HUES64 (cell line): ENCODE measurements around the gene PADI4.

Experiments
- H3K27ac ChIP-seq: 2 replicates; pipeline ENCODE4 v1.7.0; 2013; ENCODE audit warnings: low read depth, low read length, inconsistent platforms
- H3K27me3 ChIP-seq: 2 replicates; pipeline ENCODE4 v1.6.1; 2013; ENCODE audit warnings: mild to moderate bottlenecking, low read length; ENCODE audit not compliant: insufficient read depth
- H3K36me3 ChIP-seq: 2 replicates; pipeline ENCODE4 v1.6.1; 2013; ENCODE audit warnings: mild to moderate bottlenecking, low read length; ENCODE audit not compliant: insufficient read depth
- H3K4me1 ChIP-seq: 2 replicates; pipeline ENCODE4 v1.6.1; 2013; ENCODE audit warnings: mild to moderate bottlenecking, low read length, moderate library complexity; ENCODE audit not compliant: insufficient read depth
- H3K4me3 ChIP-seq: 2 replicates; pipeline ENCODE4 v1.5.1; 2013; ENCODE audit warnings: mild to moderate bottlenecking, low read length, moderate library complexity
- H3K9ac ChIP-seq: 2 replicates; pipeline ENCODE4 v1.6.1; 2013; ENCODE audit warnings: mild to moderate bottlenecking, low read depth, low read length
- H3K9me3 ChIP-seq: 2 replicates; pipeline ENCODE4 v1.6.1; 2013; ENCODE audit warnings: low read depth, low read length; ENCODE audit not compliant: insufficient read depth
- WGBS: fragments of 150-250, 120-280 bp; methylation state at CpG from one replicate; pipeline ENCODE4 v1.1.7; 2013; ENCODE audit warnings: missing lambda C conversion rate; 5-methylcytosine and 5-hydroxymethylcytosine counted together

PADI4 gene

GRCh38 chr1:17287130-17287776 is 20.7 kb upstream of the PADI4 start:
- no peaks in the 10 kb centered on the region for H3K9me3 ChIP-seq
- H3K9ac ChIP-seq = no peak overlapping the region
- no peaks in the 10 kb centered on the region for H3K4me1 ChIP-seq
- H3K36me3 ChIP-seq = no peaks in the 10 kb centered on the region
- no peaks in the 10 kb centered on the region for H3K27me3 ChIP-seq
- no peak overlapping the region for H3K27ac ChIP-seq
- WGBS = 85% methylated on average over 5 of the region's 5 CpGs
- H3K4me3 ChIP-seq = no peak overlapping the region

- H3K27me3 ChIP-seq = no peaks in the 10 kb centered on the region
- no peak overlapping the region for H3K4me3 ChIP-seq
- no peak overlapping the region for H3K9ac ChIP-seq
- H3K27ac ChIP-seq = no peak overlapping the region
- H3K36me3 ChIP-seq = no peaks in the 10 kb centered on the region
- H3K9me3 ChIP-seq = no peaks in the 10 kb centered on the region
- no peaks in the 10 kb centered on the region for H3K4me1 ChIP-seq
- WGBS = 88% methylated on average over 2 of the region's 2 CpGs
These were observed 18.3 kb upstream of the PADI4 start for GRCh38 chr1:17289721-17290120.

GRCh38 chr1:17290553-17290952 is 17.4 kb upstream of the PADI4 start:
- Histone ChIP-seq H3K9me3 (no peaks in the 10 kb centered on the region), H3K27me3 (no peaks in the 10 kb centered on the region), H3K36me3 (no peaks in the 10 kb centered on the region), H3K4me3 (no peak overlapping the region), H3K4me1 (no peaks in the 10 kb centered on the region), H3K27ac (no peak overlapping the region), H3K9ac (no peak overlapping the region)
- 98% methylated on average over 3 of the region's 3 CpGs for WGBS

GRCh38 chr1:17292299-17293160 is 15.5 kb upstream of the PADI4 start:
- 82% methylated on average over 7 of the region's 7 CpGs for WGBS
- no peaks in the 10 kb centered on the region for H3K4me1 ChIP-seq
- H3K9me3 ChIP-seq = no peaks in the 10 kb centered on the region
- H3K27me3 ChIP-seq = no peaks in the 10 kb centered on the region
- no peaks in the 10 kb centered on the region for H3K36me3 ChIP-seq
- no peak overlapping the region for H3K9ac ChIP-seq
- H3K27ac ChIP-seq = no peak overlapping the region
- H3K4me3 ChIP-seq = no peak overlapping the region

GRCh38 chr1:17293681-17294425 is 14.1 kb upstream of the PADI4 start:
- 82% methylated on average over 13 of the region's 14 CpGs for WGBS
- no peaks in the 10 kb centered on the region for H3K27me3 ChIP-seq
- no peaks in the 10 kb centered on the region for H3K36me3 ChIP-seq
- no peaks in the 10 kb centered on the region for H3K4me1 ChIP-seq
- H3K4me3 ChIP-seq = no peak overlapping the region
- no peak overlapping the region for H3K9ac ChIP-seq
- H3K9me3 ChIP-seq = no peaks in the 10 kb centered on the region
- no peak overlapping the region for H3K27ac ChIP-seq

- 89% methylated on average over 4 of the region's 4 CpGs for WGBS
- no peak overlapping the region for H3K27ac ChIP-seq
- 0 out of 2 replicates have a peak, but pooled peaks cover 2% of the 10 kb centered on the region for H3K9me3 ChIP-seq
- H3K4me1 ChIP-seq = no peaks in the 10 kb centered on the region
- no peak overlapping the region for H3K4me3 ChIP-seq
- no peaks in the 10 kb centered on the region for H3K36me3 ChIP-seq
- no peaks in the 10 kb centered on the region for H3K27me3 ChIP-seq
- no peak overlapping the region for H3K9ac ChIP-seq
These were observed 12.7 kb upstream of the PADI4 start for GRCh38 chr1:17295292-17295691.

GRCh38 chr1:17296086-17296485 is 11.9 kb upstream of the PADI4 start:
- 90% methylated on average over 5 of the region's 5 CpGs for WGBS
- Histone ChIP-seq H3K9ac (no peak overlapping the region), H3K27me3 (no peaks in the 10 kb centered on the region), H3K36me3 (no peaks in the 10 kb centered on the region), H3K9me3 (peaks cover 7% of the 10 kb centered on the region; the same call in 1 of the 2 replicates), H3K27ac (no peak overlapping the region), H3K4me1 (no peaks in the 10 kb centered on the region), H3K4me3 (no peak overlapping the region)

GRCh38 chr1:17297991-17298390 is 10.0 kb upstream of the PADI4 start:
- Histone ChIP-seq H3K27ac (no peak overlapping the region), H3K9ac (no peak overlapping the region), H3K36me3 (no peaks in the 10 kb centered on the region), H3K4me3 (no peak overlapping the region), H3K9me3 (peaks cover 20% of the 10 kb centered on the region), H3K4me1 (no peaks in the 10 kb centered on the region), H3K27me3 (no peaks in the 10 kb centered on the region)
- 92% methylated on average over 7 of the region's 7 CpGs for WGBS

- H3K4me3 ChIP-seq = no peak overlapping the region
- no peak overlapping the region for H3K27ac ChIP-seq
- no peak overlapping the region for H3K9ac ChIP-seq
- 87% methylated on average over 5 of the region's 5 CpGs for WGBS
- peaks cover 20% of the 10 kb centered on the region for H3K9me3 ChIP-seq
- H3K4me1 ChIP-seq = no peaks in the 10 kb centered on the region
- no peaks in the 10 kb centered on the region for H3K27me3 ChIP-seq
- H3K36me3 ChIP-seq = no peaks in the 10 kb centered on the region
These were observed 6.2 kb upstream of the PADI4 start for GRCh38 chr1:17301767-17302166.

- WGBS = 53% methylated on average over 6 of the region's 6 CpGs
- Histone ChIP-seq H3K9ac (no peak overlapping the region), H3K4me1 (peaks cover 3% of the 10 kb centered on the region), H3K27me3 (no peaks in the 10 kb centered on the region), H3K4me3 (no peak overlapping the region), H3K9me3 (peaks cover 20% of the 10 kb centered on the region), H3K27ac (no peak overlapping the region), H3K36me3 (no peaks in the 10 kb centered on the region)
These were observed 3.7 kb upstream of the PADI4 start for GRCh38 chr1:17304151-17304825.

- Histone ChIP-seq H3K9me3 (peaks cover 18% of the 10 kb centered on the region), H3K4me3 (no peak overlapping the region), H3K4me1 (peaks cover 8% of the 10 kb centered on the region), H3K27ac (no peak overlapping the region), H3K9ac (no peak overlapping the region), H3K36me3 (no peaks in the 10 kb centered on the region), H3K27me3 (no peaks in the 10 kb centered on the region)
- WGBS = 85% methylated on average over 6 of the region's 6 CpGs
These were observed 3.2 kb upstream of the PADI4 start for GRCh38 chr1:17304826-17305175.
